Breast epithelium (tissue), 4 donors: Measurements from ENCODE around the gene LYVE1. TPM values are rescaled to one million over a fixed set of nuclear protein-coding genes. Genes with fewer than 3 reads are reported as not detected.

Experiments used
- DNase-seq, 2 donors: peaks; one replicate each; pipeline ENCODE4 v3.0.0-alpha.2; 2019; ENCODE audit warnings: low spot score in 2 of 2
- H3K27ac ChIP-seq, 2 donors: fragments of 200-600 bp; sonication (generic) in 1 of 2; one replicate each; pipeline ENCODE4 v1.5.1; 2016 to 2019; ENCODE audit warnings: mild to moderate bottlenecking in 1 of 2
- H3K27me3 ChIP-seq, 2 donors: fragments of 200-600 bp; sonication (generic) in 1 of 2; one replicate each; pipeline versions ENCODE4 v1.5.1 to v1.6.0; 2017 to 2019; ENCODE audit warnings: control low read depth in 1 of 2, mild to moderate bottlenecking in 1 of 2
- H3K36me3 ChIP-seq: fragments of 200-600 bp; one replicate; pipeline ENCODE4 v1.5.1; 2019
- H3K4me1 ChIP-seq, 2 donors: fragments of 200-600 bp; sonication (generic); one replicate each; pipeline ENCODE4 v1.5.1; 2016 to 2019; ENCODE audit warnings: control low read depth in 1 of 2
- H3K4me3 ChIP-seq, 3 donors: fragments of 200-600 bp; sonication (generic); 1 replicate in 2 of 3; 2 replicates in 1 of 3; pipeline ENCODE4 v1.5.1; 2016 to 2019; ENCODE audit warnings: mild to moderate bottlenecking in 3 of 3, moderate library complexity in 2 of 3
- H3K9me3 ChIP-seq, 2 donors: fragments of 200-600 bp; sonication (generic) in 1 of 2; one replicate each; pipeline ENCODE4 v1.5.1; 2016 to 2019; ENCODE audit warnings: control low read depth in 1 of 2
- POLR2A ChIP-seq: fragments of 450-650 bp; IDR thresholded peaks from one replicate; pipeline ENCODE4 v1.6.1; 2016; ENCODE audit warnings: antibody characterized with exemption, mild to moderate bottlenecking, moderate library complexity
- POLR2AphosphoS5 ChIP-seq, 3 donors: sonication (generic); formaldehyde crosslinking; IDR thresholded peaks; one replicate each; pipeline ENCODE4 v1.6.1; 2017; ENCODE audit warnings: antibody characterized with exemption in 3 of 3
- intact Hi-C: fragments of 100-400 bp; cut with DNase I; formaldehyde crosslinking; loops from one replicate; pipeline ENCODE4 v1.15.1; 2023; ENCODE audit warnings: low total_unique reads
- total RNA-seq, 3 donors: library from RNA; depleted of rRNA; stranded (reverse); fragments of >200 nt; gene quantifications; one replicate each; pipeline ENCODE4 v1.1.0, GENCODE V29; 2016
- TF ChIP-seq, protein P1 (sequence below), 3 donors: fragments of 450-650 bp; IDR thresholded peaks; one replicate each; pipeline ENCODE4 v1.5.1; 2016 to 2017; ENCODE audit warnings: antibody characterized with exemption in 3 of 3, mild to moderate bottlenecking in 3 of 3, moderate library complexity in 3 of 3

The LYVE1 gene
- total RNA-seq, 3 donors from 2014 or later: 39.2 to 218 (median 51.8) TPM

DNA sequence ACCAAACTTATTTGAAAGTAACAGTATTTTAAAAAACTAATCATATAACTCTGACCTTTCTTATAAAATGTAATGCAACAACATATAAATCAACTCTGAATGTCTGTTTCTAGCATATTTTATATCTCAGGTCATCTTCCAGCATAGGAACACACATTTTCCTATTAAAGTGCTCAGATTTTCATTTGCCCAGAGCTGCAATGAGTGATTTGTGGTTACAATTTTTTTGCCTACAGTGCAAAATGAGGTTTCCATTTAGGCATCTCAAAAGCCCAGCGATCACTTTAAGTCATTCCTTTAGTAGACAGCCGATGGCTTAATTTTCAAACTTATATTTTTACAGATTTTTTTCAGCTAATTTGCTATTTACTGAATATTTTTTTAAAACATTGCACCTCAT lies 1.0 kb downstream of the LYVE1 start:
- Histone ChIP-seq H3K4me3 (peak overlapping the region in 2 of 3 donors; percentile 6 to 33), H3K9me3 (no peaks in the 10 kb centered on the region), H3K27ac (no peak overlapping the region), H3K4me1 (no peaks in the 10 kb centered on the region), H3K36me3 (no peaks in the 10 kb centered on the region), H3K27me3 (no peaks in the 10 kb centered on the region)
- no peak for DNase-seq
- no peak for TF ChIP-seq POLR2A
- intact Hi-C loops: no loop called here

DNA sequence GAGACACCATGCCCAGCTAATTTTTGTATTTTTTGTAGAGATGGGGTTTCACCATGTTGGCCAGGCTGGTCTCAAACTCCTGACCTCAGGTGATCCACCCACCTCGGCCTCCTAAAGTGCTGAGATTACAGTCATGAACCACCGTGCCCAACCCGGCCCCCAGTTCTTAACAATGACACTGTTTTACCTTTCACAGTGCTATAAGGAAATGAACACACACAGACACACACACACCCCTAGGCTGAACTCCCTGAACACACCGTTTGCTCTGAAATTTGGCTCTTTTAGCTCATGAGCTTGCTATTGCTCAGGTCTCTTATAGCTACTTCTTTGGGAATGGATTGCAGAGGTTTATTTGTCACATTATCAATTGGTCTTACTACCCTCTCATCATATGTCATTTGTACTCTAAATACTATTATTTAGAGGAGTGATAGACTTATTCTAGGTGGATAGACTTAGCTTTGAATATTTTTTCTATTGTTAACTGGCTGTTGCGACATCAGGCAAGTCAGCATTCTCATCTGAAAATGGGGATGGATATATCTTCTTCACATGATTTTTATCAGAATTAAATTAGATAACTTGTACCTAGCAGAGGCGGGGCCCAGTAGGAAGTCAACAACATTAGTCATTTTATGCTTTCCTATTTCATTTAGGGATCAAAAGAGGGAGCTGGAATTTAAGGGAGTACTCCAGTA lies 2.1 kb downstream of the LYVE1 start:
- no peak for DNase-seq
- Histone ChIP-seq H3K36me3 (no peaks in the 10 kb centered on the region), H3K27ac (peak overlapping the region in 1 of 2 donors; percentile 23), H3K4me3 (peak overlapping the region in 2 of 3 donors; percentile 33), H3K9me3 (no peaks in the 10 kb centered on the region), H3K4me1 (no peaks in the 10 kb centered on the region), H3K27me3 (no peaks in the 10 kb centered on the region)
- intact Hi-C loops: no loop called here
- TF ChIP-seq POLR2A (no peak), POLR2AphosphoS5 (IDR thresholded peaks at IDR 0.05) (no peak)
- TF ChIP-seq, protein P1, sequence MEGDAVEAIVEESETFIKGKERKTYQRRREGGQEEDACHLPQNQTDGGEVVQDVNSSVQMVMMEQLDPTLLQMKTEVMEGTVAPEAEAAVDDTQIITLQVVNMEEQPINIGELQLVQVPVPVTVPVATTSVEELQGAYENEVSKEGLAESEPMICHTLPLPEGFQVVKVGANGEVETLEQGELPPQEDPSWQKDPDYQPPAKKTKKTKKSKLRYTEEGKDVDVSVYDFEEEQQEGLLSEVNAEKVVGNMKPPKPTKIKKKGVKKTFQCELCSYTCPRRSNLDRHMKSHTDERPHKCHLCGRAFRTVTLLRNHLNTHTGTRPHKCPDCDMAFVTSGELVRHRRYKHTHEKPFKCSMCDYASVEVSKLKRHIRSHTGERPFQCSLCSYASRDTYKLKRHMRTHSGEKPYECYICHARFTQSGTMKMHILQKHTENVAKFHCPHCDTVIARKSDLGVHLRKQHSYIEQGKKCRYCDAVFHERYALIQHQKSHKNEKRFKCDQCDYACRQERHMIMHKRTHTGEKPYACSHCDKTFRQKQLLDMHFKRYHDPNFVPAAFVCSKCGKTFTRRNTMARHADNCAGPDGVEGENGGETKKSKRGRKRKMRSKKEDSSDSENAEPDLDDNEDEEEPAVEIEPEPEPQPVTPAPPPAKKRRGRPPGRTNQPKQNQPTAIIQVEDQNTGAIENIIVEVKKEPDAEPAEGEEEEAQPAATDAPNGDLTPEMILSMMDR (IDR thresholded peaks at IDR 0.05): no peak

DNA sequence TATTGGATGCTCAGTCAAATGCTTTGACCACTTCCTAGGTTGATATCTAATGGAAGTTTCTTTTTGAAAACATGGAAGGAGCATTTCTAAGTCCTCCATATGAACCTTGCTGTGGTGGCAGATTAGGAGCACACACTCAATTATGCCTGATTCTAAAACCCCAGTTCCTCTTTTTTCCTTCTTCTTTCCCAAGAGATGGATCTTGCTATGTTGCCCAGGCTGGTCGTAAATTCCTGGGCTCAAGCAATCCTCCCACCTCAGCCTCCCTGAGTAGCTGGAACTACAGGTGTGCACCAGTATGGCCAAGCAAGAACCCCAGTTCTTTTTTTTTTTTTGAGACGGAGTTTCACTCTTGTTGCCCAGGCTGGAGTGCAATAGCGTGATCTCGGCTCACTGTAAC lies 3.0 kb downstream of the LYVE1 start:
- Histone ChIP-seq H3K4me3 (peak overlapping the region in 2 of 3 donors; percentile 5 to 33), H3K4me1 (no peaks in the 10 kb centered on the region), H3K27ac (no peak overlapping the region), H3K9me3 (no peaks in the 10 kb centered on the region), H3K27me3 (no peaks in the 10 kb centered on the region), H3K36me3 (no peaks in the 10 kb centered on the region)
- intact Hi-C loops: no loop called here
- no peak for DNase-seq
- TF ChIP-seq, protein P1 (IDR thresholded peaks at IDR 0.05): no peak
- TF ChIP-seq POLR2A: no peak
- TF ChIP-seq POLR2AphosphoS5 (IDR thresholded peaks at IDR 0.05): no peak

GRCh38 chr11:10564696-10565318 lies 3.7 kb downstream of the LYVE1 start:
- H3K4me3 ChIP-seq: peak overlapping the region in 2 of 3 donors; percentile 5 to 33
- intact Hi-C loops: no loop called here
- H3K27ac ChIP-seq: no peak overlapping the region

GRCh38 chr11:10564030-10564429 lies 4.4 kb downstream of the LYVE1 start:
- DNase-seq: no peak
- H3K9me3 ChIP-seq: no peaks in the 10 kb centered on the region

More at GRCh38 chr11:10564696-10565318, 3.7 kb downstream of the LYVE1 start:
- no peaks in the 10 kb centered on the region for H3K9me3 ChIP-seq
- no peak for DNase-seq
- no peaks in the 10 kb centered on the region for H3K4me1 ChIP-seq
- H3K36me3 ChIP-seq: no peaks in the 10 kb centered on the region
- TF ChIP-seq, protein P1 (IDR thresholded peaks at IDR 0.05): no peak
- TF ChIP-seq POLR2A (no peak), POLR2AphosphoS5 (IDR thresholded peaks at IDR 0.05) (no peak)
- no peaks in the 10 kb centered on the region for H3K27me3 ChIP-seq

More at GRCh38 chr11:10564030-10564429, 4.4 kb downstream of the LYVE1 start:
- TF ChIP-seq POLR2AphosphoS5 (IDR thresholded peaks at IDR 0.05) (no peak), POLR2A (no peak)
- TF ChIP-seq, protein P1 (IDR thresholded peaks at IDR 0.05): no peak
- Histone ChIP-seq H3K4me3 (no peak overlapping the region), H3K36me3 (no peaks in the 10 kb centered on the region), H3K4me1 (no peaks in the 10 kb centered on the region), H3K27me3 (no peaks in the 10 kb centered on the region), H3K27ac (no peak overlapping the region)
- intact Hi-C loops: no loop called here
